H9 (cell line): ENCODE measurements around the gene NDUFB8. TPM values are rescaled to one million over a fixed set of nuclear protein-coding genes. Genes with fewer than 3 reads are reported as not detected.

Experiments
- DNase-seq: peaks from one replicate; pipeline ENCODE4 v3.0.0-alpha.2; 2017
- H2AFZ ChIP-seq: one replicate; pipeline ENCODE4 v1.6.1; 2013; ENCODE audit warnings: mild to moderate bottlenecking, low read length, control low read depth, moderate library complexity
- H2AK5ac ChIP-seq: 2 replicates; pipeline ENCODE4 v1.6.1; 2013; ENCODE audit warnings: low read length, control low read depth, mixed read lengths; ENCODE audit not compliant: insufficient read length
- H2BK120ac ChIP-seq: one replicate; pipeline ENCODE4 v1.6.1; 2013; ENCODE audit warnings: low read depth, mild to moderate bottlenecking, low read length, control low read depth, inconsistent platforms; ENCODE audit not compliant: poor library complexity, severe bottlenecking
- H2BK12ac ChIP-seq: 2 replicates; pipeline ENCODE4 v1.6.1; 2013; ENCODE audit warnings: low read length, control low read depth, mixed read lengths, low read depth; ENCODE audit not compliant: insufficient read length
- H2BK15ac ChIP-seq: 2 replicates; pipeline ENCODE4 v1.6.1; 2013; ENCODE audit warnings: low read depth, low read length, control low read depth
- H2BK20ac ChIP-seq: one replicate; pipeline ENCODE4 v1.6.1; 2013; ENCODE audit warnings: low read depth, mild to moderate bottlenecking, low read length, control low read depth, inconsistent platforms; ENCODE audit not compliant: poor library complexity, severe bottlenecking
- H2BK5ac ChIP-seq: 2 replicates; pipeline ENCODE4 v1.6.1; 2013; ENCODE audit warnings: low read length, control low read depth, mixed read lengths; ENCODE audit not compliant: insufficient read length
- H3K14ac ChIP-seq: 2 replicates; pipeline ENCODE4 v1.6.1; 2013; ENCODE audit warnings: low read length, control low read depth; ENCODE audit not compliant: insufficient read depth
- H3K18ac ChIP-seq: 2 replicates; pipeline ENCODE4 v1.6.1; 2013; ENCODE audit warnings: low read depth, mild to moderate bottlenecking, mixed read lengths, low read length, control low read depth; ENCODE audit not compliant: insufficient read length
- H3K23ac ChIP-seq: 2 replicates; pipeline ENCODE4 v1.6.1; 2013; ENCODE audit warnings: low read length, control low read depth, mixed read lengths, low read depth; ENCODE audit not compliant: insufficient read length
- H3K23me2 ChIP-seq: 2 replicates; pipeline ENCODE4 v1.6.1; 2013; ENCODE audit warnings: low read depth, mild to moderate bottlenecking, mixed read lengths, low read length, control low read depth; ENCODE audit not compliant: insufficient read length, poor library complexity, severe bottlenecking
- H3K27ac ChIP-seq: 2 replicates; pipeline ENCODE4 v1.5.1; 2013; ENCODE audit warnings: low read length, control low read depth, mixed read lengths, low read depth; ENCODE audit not compliant: insufficient read length
- H3K27me3 ChIP-seq: 2 replicates; pipeline ENCODE4 v1.6.1; 2013; ENCODE audit warnings: low read length, control low read depth, inconsistent platforms; ENCODE audit not compliant: insufficient read depth
- H3K4ac ChIP-seq: 2 replicates; pipeline ENCODE4 v1.6.1; 2013; ENCODE audit warnings: low read depth, mild to moderate bottlenecking, control low read depth, inconsistent platforms, low read length, moderate library complexity
- H3K4me1 ChIP-seq: 2 replicates; pipeline ENCODE4 v1.6.1; 2013; ENCODE audit warnings: low read length, control low read depth, inconsistent platforms; ENCODE audit not compliant: insufficient read depth
- H3K4me2 ChIP-seq: 2 replicates; pipeline ENCODE4 v1.6.1; 2013; ENCODE audit warnings: low read length, control low read depth, mixed read lengths; ENCODE audit not compliant: insufficient read length, insufficient read depth
- H3K56ac ChIP-seq: 2 replicates; pipeline ENCODE4 v1.6.1; 2013; ENCODE audit warnings: low read depth, mild to moderate bottlenecking, mixed read lengths, low read length, control low read depth; ENCODE audit not compliant: insufficient read length
- H3K79me1 ChIP-seq: 2 replicates; pipeline ENCODE4 v1.6.1; 2013; ENCODE audit warnings: low read depth, mild to moderate bottlenecking, moderate library complexity, low read length, control low read depth, inconsistent platforms; ENCODE audit not compliant: insufficient read depth, poor library complexity, severe bottlenecking
- H3K79me2 ChIP-seq: 2 replicates; pipeline ENCODE4 v1.6.1; 2013; ENCODE audit warnings: low read length, control low read depth, inconsistent platforms; ENCODE audit not compliant: insufficient read depth
- H3K9ac ChIP-seq: 2 replicates; pipeline ENCODE4 v1.6.1; 2013; ENCODE audit warnings: low read length, control low read depth, mixed read lengths; ENCODE audit not compliant: insufficient read length; ENCODE audit errors: extremely low read depth
- H3K9me3 ChIP-seq: one replicate; pipeline ENCODE4 v1.6.1; 2013; ENCODE audit warnings: low read depth, low read length, inconsistent platforms; ENCODE audit not compliant: control insufficient read depth
- H3T11ph ChIP-seq: one replicate; pipeline ENCODE4 v1.6.1; 2013; ENCODE audit warnings: mild to moderate bottlenecking, low read length, control low read depth, inconsistent platforms
- H4K20me1 ChIP-seq: one replicate; pipeline ENCODE4 v1.6.1; 2013; ENCODE audit not compliant: control insufficient read depth, insufficient read length, insufficient read depth
- H4K5ac ChIP-seq: 2 replicates; pipeline ENCODE4 v1.6.1; 2013; ENCODE audit warnings: low read depth, mild to moderate bottlenecking, mixed read lengths, low read length, control low read depth; ENCODE audit not compliant: insufficient read length
- H4K8ac ChIP-seq: replicated peaks from 2 replicates; pipeline ENCODE4 v1.6.1; 2013; ENCODE audit warnings: low read length, control low read depth, mixed read lengths, low read depth; ENCODE audit not compliant: insufficient read length
- H4K91ac ChIP-seq: 2 replicates; pipeline ENCODE4 v1.6.1; 2013; ENCODE audit warnings: low read depth, mild to moderate bottlenecking, moderate library complexity, mixed read lengths, low read length, control low read depth; ENCODE audit not compliant: insufficient read length
- H3K27ac Mint-ChIP-seq, 3 experiments: 2 replicates in 2 of 3; 3 replicates in 1 of 3; pipeline ENCODE4 v1.8.0; 2020 to 2021; ENCODE audit warnings: mixed read lengths in 3 of 3, mild to moderate bottlenecking in 1 of 3, moderate library complexity in 1 of 3
- H3K27me3 Mint-ChIP-seq: 2 replicates; pipeline ENCODE4 v1.8.0; 2021; ENCODE audit warnings: low read depth, mild to moderate bottlenecking, moderate library complexity, mixed read lengths
- H3K36me3 Mint-ChIP-seq, 3 experiments: 2 replicates in 2 of 3; 3 replicates in 1 of 3; pipeline ENCODE4 v1.8.0; 2020 to 2021; ENCODE audit warnings: low read depth in 3 of 3, mixed read lengths in 3 of 3; ENCODE audit not compliant: insufficient read depth in 1 of 3
- H3K4me1 Mint-ChIP-seq, 2 experiments: 2 replicates each; pipeline ENCODE4 v1.8.0; 2020; ENCODE audit warnings: mixed read lengths in 2 of 2
- H3K4me3 Mint-ChIP-seq, 2 experiments: 2 replicates in 1 of 2; 3 replicates in 1 of 2; pipeline ENCODE4 v1.8.0; 2020 to 2021; ENCODE audit warnings: mild to moderate bottlenecking in 2 of 2, mixed read lengths in 2 of 2, moderate library complexity in 1 of 2
- H3K9me3 Mint-ChIP-seq, 2 experiments: 2 replicates in 1 of 2; 3 replicates in 1 of 2; pipeline ENCODE4 v1.8.0; 2020; ENCODE audit warnings: mild to moderate bottlenecking in 2 of 2, mixed read lengths in 2 of 2, moderate library complexity in 1 of 2
- CTCF ChIP-seq: fragments of 200-600 bp; sonication (generic); conservative IDR thresholded peaks from 3 replicates; pipeline ENCODE4 v1.8.0; 2021; ENCODE audit warnings: antibody characterized with exemption, mild to moderate bottlenecking
- WGBS: extraction: QIAGEN DNeasy Blood & Tissue Kit; methylation state at CpG from one replicate; pipeline ENCODE4 v1.1.7; 2013; ENCODE audit warnings: missing lambda C conversion rate, low lambda C conversion rate, mixed read lengths; ENCODE audit not compliant: insufficient read length; ENCODE audit errors: extremely low coverage; 5-methylcytosine and 5-hydroxymethylcytosine counted together
- total RNA-seq: library from RNA; stranded (reverse); gene quantifications from 2 replicates; pipeline ENCODE4 v1.2.1, GENCODE V29; 2021

NDUFB8 gene
- total RNA-seq, 1 experiment from 2014 or later: 205 TPM

- H3K4me1 Mint-ChIP-seq: peaks cover 18 to 19% of the 10 kb centered on the region in 2 experiments
- peaks cover 95% of the 10 kb centered on the region for H3K27me3 Mint-ChIP-seq
- no peak overlapping the region for H3K4me3 Mint-ChIP-seq
- no peak for TF ChIP-seq CTCF
- DNase-seq: no peak
- no peaks in the 10 kb centered on the region for H3K79me2 ChIP-seq
- peak overlapping the region in 1 of 3 experiments; percentile 33; a peak in 1 of 7 replicates for H3K27ac Mint-ChIP-seq
- no peaks in the 10 kb centered on the region for H4K20me1 ChIP-seq
- H3T11ph ChIP-seq: no peak overlapping the region
- no CpG with 5 or more reads among the region's 2 CpGs for WGBS
- H3K4me2 ChIP-seq: no peak overlapping the region
- no peaks in the 10 kb centered on the region for H3K79me1 ChIP-seq
- no peak overlapping the region for H2AFZ ChIP-seq
- no peak overlapping the region for H2AK5ac ChIP-seq
- H3K18ac ChIP-seq: no peak overlapping the region
- no peak overlapping the region for H3K27ac ChIP-seq
- H2BK12ac ChIP-seq: no peak overlapping the region
- H2BK15ac ChIP-seq: no peak overlapping the region
- no peak overlapping the region for H2BK20ac ChIP-seq
- H2BK120ac ChIP-seq: no peak overlapping the region
- H3K23me2 ChIP-seq: no peaks in the 10 kb centered on the region
- H3K14ac ChIP-seq: no peak overlapping the region
- peaks cover 0 to 3% of the 10 kb centered on the region in 2 experiments; a peak in 2 of 5 replicates for H3K9me3 Mint-ChIP-seq
- peaks cover 34% of the 10 kb centered on the region for H3K27me3 ChIP-seq
- H2BK5ac ChIP-seq: no peak overlapping the region
- no peak overlapping the region for H4K5ac ChIP-seq
- H4K8ac ChIP-seq: no peak overlapping the region
- no peaks in the 10 kb centered on the region for H3K9me3 ChIP-seq
- peaks cover 8 to 39% (median 19%) of the 10 kb centered on the region in 3 experiments for H3K36me3 Mint-ChIP-seq
- H3K56ac ChIP-seq: no peak overlapping the region
- no peak overlapping the region for H3K4ac ChIP-seq
- no peak overlapping the region for H3K9ac ChIP-seq
- H3K4me1 ChIP-seq: peaks cover 4% of the 10 kb centered on the region; the same call in 1 of the 2 replicates
- no peak overlapping the region for H3K23ac ChIP-seq
- no peak overlapping the region for H4K91ac ChIP-seq
Measured at GRCh38 chr10:100490531-100490930, 39.1 kb downstream of the NDUFB8 start.
